CD4-positive, alpha-beta T cell treated with Interleukin-6 for 4 hours (primary cell): ENCODE data around the gene S100A14.
"Not testable (repeated sequence)": the region's sequence is repeated elsewhere in the genome, so short reads cannot be mapped to it uniquely, and the experiment has no call there.

Experiments
- DNase-seq: peaks from one replicate; pipeline ENCODE4 v3.0.0-alpha.2; 2020; ENCODE audit warnings: mixed read lengths

S100A14 gene

GRCh38 chr1:153614189-153614900 lies 1.8 kb downstream of the S100A14 start:
- DNase-seq: no peak

GRCh38 chr1:153613406-153613805 lies 2.7 kb downstream of the S100A14 start:
- DNase-seq: no peak

- no peak for DNase-seq
Observed at GRCh38 chr1:153612755-153613331, 3.3 kb downstream of the S100A14 start, which contains the start of gene S100A16. Gene S100A16 (minus strand): TSS chr1:153613137. CDS start chr1:153608151, 4,986 bp downstream.

GRCh38 chr1:153612111-153612754 lies 3.9 kb downstream of the S100A14 start:
- no peak for DNase-seq

GRCh38 chr1:153611356-153611755 lies 4.8 kb downstream of the S100A14 start:
- DNase-seq: no peak

GRCh38 chr1:153610811-153611301 lies 5.3 kb downstream of the S100A14 start:
- no peak for DNase-seq

GRCh38 chr1:153610334-153610733 lies 5.8 kb downstream of the S100A14 start:
- DNase-seq: no peak

- DNase-seq: no peak
Observed at GRCh38 chr1:153609585-153609907, 6.6 kb downstream of the S100A14 start.

- no peak for DNase-seq
Observed at GRCh38 chr1:153608742-153609584, 7.2 kb downstream of the S100A14 start.

GRCh38 chr1:153608089-153608682 lies 7.9 kb downstream of the S100A14 start:
- no peak for DNase-seq

GRCh38 chr1:153607381-153607780 lies 8.7 kb downstream of the S100A14 start:
- DNase-seq: no peak

- no peak for DNase-seq
Observed at GRCh38 chr1:153606194-153606593, 9.9 kb downstream of the S100A14 start.

GRCh38 chr1:153602749-153603148 lies 13.4 kb downstream of the S100A14 start:
- no peak for DNase-seq

GRCh38 chr1:153599847-153600246 lies 16.3 kb downstream of the S100A14 start:
- DNase-seq: no peak

- DNase-seq: peak; percentile 20
Observed at GRCh38 chr1:153598309-153599172, 17.6 kb downstream of the S100A14 start.

GRCh38 chr1:153597206-153597605 lies 18.9 kb downstream of the S100A14 start:
- no peak for DNase-seq

- DNase-seq: no peak
Observed at GRCh38 chr1:153592748-153593147, 23.4 kb downstream of the S100A14 start.

- no peak for DNase-seq
Observed at GRCh38 chr1:153588482-153588881, 27.6 kb downstream of the S100A14 start.

- DNase-seq: not testable (repeated sequence)
Observed at GRCh38 chr1:153588033-153588432, 28.1 kb downstream of the S100A14 start.

GRCh38 chr1:153587314-153587713 lies 28.8 kb downstream of the S100A14 start:
- no peak for DNase-seq

- no peak for DNase-seq
Observed at GRCh38 chr1:153586347-153586746, 29.8 kb downstream of the S100A14 start.

- no peak for DNase-seq
Observed at GRCh38 chr1:153585006-153585405, 31.1 kb downstream of the S100A14 start.
